ENCODE results near the gene YY1.

The YY1 gene

DNA sequence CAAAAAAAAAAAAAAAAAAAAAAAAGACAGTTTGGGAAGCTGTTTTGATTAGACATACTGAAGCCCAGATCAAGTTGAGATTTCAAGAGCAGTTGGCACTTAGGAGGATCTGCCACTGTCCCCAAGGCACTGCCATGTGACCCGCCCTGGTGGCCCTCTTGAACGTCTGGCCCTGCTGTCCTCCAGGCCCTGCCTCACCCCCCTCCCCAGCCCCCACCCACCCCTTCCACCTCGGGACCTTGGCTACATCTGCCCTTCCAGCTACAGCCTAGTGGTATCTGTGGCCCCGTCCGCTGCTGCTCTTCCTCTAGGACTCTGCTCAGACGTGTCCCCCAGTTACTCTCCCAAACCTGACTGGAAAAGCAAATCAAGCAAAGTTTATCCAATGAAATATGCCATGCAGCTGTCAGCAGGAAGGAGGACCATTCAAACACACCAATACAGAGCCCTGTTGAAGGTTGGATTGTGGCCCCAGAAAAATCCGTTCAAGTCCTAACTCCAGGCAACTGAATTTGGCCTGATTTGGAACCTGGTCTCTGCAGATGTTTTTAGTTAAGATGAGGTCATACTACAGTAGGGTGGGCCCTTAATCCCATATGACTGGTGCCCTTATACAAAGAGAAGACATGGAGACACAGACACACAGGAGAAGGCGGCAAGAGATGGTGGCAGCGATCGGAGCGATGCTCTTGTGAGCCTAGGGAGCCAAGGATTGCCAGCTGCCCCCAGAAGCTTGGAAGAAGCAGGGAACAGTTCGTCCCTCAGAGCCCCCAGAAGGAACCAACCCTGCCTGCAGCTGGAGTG, 49.6 kb downstream of the YY1 start:
- TF ChIP-seq, protein P1, sequence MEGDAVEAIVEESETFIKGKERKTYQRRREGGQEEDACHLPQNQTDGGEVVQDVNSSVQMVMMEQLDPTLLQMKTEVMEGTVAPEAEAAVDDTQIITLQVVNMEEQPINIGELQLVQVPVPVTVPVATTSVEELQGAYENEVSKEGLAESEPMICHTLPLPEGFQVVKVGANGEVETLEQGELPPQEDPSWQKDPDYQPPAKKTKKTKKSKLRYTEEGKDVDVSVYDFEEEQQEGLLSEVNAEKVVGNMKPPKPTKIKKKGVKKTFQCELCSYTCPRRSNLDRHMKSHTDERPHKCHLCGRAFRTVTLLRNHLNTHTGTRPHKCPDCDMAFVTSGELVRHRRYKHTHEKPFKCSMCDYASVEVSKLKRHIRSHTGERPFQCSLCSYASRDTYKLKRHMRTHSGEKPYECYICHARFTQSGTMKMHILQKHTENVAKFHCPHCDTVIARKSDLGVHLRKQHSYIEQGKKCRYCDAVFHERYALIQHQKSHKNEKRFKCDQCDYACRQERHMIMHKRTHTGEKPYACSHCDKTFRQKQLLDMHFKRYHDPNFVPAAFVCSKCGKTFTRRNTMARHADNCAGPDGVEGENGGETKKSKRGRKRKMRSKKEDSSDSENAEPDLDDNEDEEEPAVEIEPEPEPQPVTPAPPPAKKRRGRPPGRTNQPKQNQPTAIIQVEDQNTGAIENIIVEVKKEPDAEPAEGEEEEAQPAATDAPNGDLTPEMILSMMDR (conservative IDR thresholded peaks at IDR 0.05), result no peak
- H3K27ac ChIP-seq, result no peak overlapping the region

DNA sequence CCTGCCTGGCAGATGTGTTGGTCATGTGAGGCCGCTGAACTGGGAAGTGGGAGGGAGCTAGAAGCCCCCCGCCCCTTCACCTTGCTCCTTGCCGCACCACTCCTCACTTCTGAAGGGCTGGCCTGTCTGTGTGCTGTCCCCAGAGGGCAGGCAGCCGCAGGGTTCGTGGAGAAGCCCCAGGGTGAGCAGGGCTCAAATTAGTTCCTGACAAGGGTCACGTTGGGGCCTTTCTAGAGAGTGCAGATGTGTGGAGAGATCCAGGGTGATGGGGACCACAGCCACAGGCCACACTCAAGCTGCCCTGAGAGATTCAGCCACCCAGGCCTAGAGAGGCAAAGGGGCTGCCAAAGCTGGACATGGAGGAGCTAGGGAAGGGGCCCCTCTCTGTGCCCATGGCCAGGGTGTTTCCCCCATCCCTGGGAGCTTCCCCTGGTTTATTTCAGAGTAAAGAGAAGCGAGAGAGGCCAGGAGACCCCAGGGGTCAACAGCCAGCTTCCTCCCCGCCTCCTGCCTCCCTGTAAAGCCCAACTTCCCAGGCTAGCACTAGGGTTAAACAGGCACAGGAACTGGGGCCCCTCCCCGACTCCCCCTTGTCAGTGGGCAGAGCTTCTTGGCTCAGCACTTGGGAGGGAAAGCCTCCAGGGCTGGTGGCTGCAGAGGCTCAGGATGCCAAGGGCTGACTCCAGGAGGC, 51.1 kb downstream of the YY1 start:
- no peak overlapping the region for H3K27ac ChIP-seq

DNA sequence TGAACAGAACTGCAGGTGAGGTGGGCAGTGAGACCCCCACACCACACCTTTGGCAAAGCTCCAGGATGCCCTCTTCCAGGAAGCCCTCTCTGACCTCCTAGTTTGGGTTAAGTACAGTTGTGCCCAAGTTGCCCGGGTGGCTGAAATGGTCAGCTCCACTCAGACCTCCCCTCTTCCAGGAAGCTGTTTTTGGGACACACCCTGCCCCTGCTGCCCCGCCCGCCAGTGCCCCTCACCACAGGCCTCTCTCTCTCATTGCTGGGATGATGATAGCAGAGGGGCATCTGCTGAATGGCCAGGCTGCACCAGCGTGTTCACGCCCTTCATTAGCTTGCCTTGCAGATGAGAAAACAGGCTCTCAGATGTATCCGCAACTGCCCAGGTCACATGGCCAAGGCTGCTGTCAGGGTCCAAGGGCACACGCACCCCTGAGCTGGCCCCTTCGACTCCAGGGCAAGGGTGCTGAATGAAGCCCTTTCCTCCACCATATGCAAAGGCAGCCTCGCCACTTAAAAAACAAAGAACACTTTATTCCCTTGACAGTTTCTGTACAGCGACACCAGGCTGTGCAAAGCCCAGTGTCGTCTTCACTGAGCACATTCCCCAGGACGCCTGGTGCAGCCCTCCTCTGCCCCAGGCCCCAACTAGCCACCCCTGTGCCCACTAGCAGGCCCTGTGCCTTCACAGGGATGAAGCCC, 51.8 kb downstream of the YY1 start:
- TF ChIP-seq, protein P1 (conservative IDR thresholded peaks at IDR 0.05), result no peak
- no peak overlapping the region for H3K27ac ChIP-seq

More for the DNA sequence above, 51.1 kb downstream of the YY1 start:
- TF ChIP-seq, protein P1 (conservative IDR thresholded peaks at IDR 0.05), result no peak

DNA sequence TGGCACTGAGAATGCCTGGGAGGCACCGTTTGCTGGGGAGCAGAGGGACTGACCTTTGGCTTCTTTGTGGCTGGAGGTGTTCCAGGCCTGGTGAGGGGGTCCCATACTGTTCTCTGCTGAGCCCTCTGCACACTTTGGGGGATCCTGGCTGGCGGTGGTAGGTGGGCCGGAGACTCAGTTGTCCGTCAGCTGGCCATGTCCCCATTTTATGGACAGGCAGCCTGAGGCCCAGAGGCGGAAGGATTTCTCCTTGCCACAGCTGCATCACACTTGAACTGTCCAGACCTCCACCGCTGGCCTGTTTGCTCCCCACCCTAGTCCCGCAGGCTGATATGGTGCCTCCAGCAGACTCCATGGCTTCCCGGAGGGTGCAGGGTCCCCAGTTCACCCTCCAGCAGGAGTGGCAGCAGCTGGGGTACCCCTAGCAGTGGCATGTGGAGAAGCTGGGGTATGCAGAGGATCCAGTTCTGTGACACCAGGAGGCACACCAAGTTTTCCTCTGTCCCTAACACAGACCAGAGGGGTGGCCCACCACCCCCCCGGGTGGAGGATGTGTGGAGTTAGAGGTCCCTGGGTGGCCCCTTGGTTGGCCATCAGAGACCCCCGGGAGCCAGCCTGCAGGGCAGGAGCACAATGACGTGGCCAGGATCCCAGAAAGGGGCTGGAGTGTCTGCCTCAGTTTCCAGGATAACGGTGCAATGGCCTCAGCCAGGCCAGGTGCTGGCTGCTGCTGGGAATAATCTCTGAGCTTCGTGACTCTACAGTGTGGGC, 52.5 kb downstream of the YY1 start:
- H3K27ac ChIP-seq, result no peak overlapping the region
- TF ChIP-seq, protein P1 (conservative IDR thresholded peaks at IDR 0.05), result no peak

DNA sequence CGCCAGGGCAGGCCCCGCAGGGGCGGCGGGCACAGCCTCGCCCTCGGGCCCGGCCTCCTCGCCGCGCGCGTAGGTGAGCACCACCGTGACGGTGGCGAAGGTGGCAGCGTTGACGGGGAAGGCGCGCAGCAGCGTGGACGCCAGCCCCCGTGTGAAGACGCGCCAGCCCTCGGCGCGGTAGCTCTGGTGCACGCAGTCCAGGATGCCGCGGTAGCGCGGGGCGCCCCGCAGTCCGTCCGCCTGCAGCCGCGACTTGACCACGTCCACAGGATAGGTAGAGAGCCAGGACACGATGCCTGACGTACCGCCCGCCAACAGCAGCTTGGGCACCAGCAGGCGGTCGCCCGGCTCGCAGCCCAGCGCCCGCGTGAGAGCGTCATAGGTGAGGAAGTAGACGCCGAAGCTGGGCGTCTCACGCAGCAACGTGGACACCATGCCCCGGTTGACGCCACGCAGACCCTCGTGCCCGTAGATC, 53.4 kb downstream of the YY1 start:
- TF ChIP-seq, protein P1 (conservative IDR thresholded peaks at IDR 0.05), result no peak
- H3K27ac ChIP-seq, result no peak overlapping the region

DNA sequence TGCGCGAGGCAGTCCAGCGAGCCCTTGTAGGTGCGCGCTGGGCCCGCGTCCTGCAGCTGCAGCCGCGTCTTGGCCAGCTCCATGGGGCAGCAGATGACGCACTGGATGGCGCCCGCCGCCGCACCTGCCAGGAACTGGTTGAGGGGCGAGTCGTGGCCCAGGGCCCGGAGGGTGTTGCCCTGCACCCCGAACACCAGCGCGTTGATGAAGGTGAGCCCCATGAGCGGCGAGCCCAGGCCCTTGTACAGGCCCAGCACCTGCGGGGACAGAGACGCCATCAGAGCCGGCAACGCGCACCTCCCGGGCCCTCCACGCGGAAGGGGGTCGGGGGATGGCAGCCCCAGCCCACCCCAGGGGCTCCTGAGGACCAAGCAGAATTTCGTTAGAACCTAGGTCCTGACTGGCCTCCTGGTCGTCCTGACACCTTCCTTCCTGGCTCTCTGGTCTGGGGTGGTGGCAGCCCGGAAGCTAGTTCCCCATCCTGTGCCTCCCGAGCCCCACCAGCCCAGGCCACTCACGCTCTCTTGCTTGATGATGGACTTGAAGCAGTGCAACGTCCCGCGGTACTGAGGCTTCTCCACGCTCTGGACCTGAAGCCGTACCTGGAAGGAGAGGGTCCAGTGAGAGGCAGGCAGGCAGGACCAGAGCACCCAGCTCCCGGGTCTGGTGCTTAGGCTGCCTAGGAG, 54.0 kb downstream of the YY1 start:
- TF ChIP-seq, protein P1 (conservative IDR thresholded peaks at IDR 0.05), result no peak
- no peak overlapping the region for H3K27ac ChIP-seq

Data from VCaP (cell line).